Osteoblast (primary cell): ENCODE measurements around the gene BBS7. TPM values are rescaled to one million over a fixed set of nuclear protein-coding genes. Genes with fewer than 3 reads are reported as not detected.

Source experiments
- DNase-seq: peaks from one replicate; pipeline ENCODE4 v3.0.0; 2011; ENCODE audit warnings: low spot score, mixed read lengths; ENCODE audit not compliant: insufficient read length; ENCODE audit errors: missing footprints
- H2AFZ ChIP-seq: 2 replicates; pipeline ENCODE4 v1.6.0; 2011; ENCODE audit warnings: mild to moderate bottlenecking, low read length
- H3K27ac ChIP-seq: 2 replicates; pipeline ENCODE4 v1.5.1; 2011; ENCODE audit warnings: mild to moderate bottlenecking, low read depth, low read length, moderate library complexity
- H3K27me3 ChIP-seq: 2 replicates; pipeline ENCODE4 v1.6.0; 2012; ENCODE audit warnings: mild to moderate bottlenecking, control low read depth, inconsistent platforms, low read length, moderate library complexity; ENCODE audit not compliant: insufficient read depth
- H3K36me3 ChIP-seq: 2 replicates; pipeline ENCODE4 v1.5.1; 2011; ENCODE audit warnings: mild to moderate bottlenecking, low read length, control low read depth, moderate library complexity; ENCODE audit not compliant: insufficient read depth
- H3K4me1 ChIP-seq: 2 replicates; pipeline ENCODE4 v1.5.1; 2011; ENCODE audit warnings: mild to moderate bottlenecking, low read length, control low read depth, moderate library complexity; ENCODE audit not compliant: insufficient read depth
- H3K4me2 ChIP-seq: 2 replicates; pipeline ENCODE4 v1.6.0; 2011; ENCODE audit warnings: mild to moderate bottlenecking, low read length; ENCODE audit not compliant: insufficient read depth
- H3K4me3 ChIP-seq: fragments of 200-600 bp; sonication (generic); 3 replicates; pipeline ENCODE4 v1.5.1; 2012; ENCODE audit warnings: mild to moderate bottlenecking, low read length, inconsistent platforms; ENCODE audit not compliant: insufficient read depth
- H3K79me2 ChIP-seq: 2 replicates; pipeline ENCODE4 v1.6.0; 2012; ENCODE audit warnings: mild to moderate bottlenecking, low read length, control low read depth, inconsistent platforms; ENCODE audit not compliant: insufficient read depth
- H3K9me3 ChIP-seq: 2 replicates; pipeline ENCODE4 v1.5.1; 2011; ENCODE audit warnings: low read depth, low read length, control low read depth
- H4K20me1 ChIP-seq: 2 replicates; pipeline ENCODE4 v1.6.0; 2012; ENCODE audit warnings: mild to moderate bottlenecking, low read length, control low read depth; ENCODE audit not compliant: insufficient read depth
- total RNA-seq: library from RNA; depleted of rRNA; stranded (reverse); fragments of >200 nt; gene quantifications from 2 replicates; pipeline ENCODE4 v1.2.3, GENCODE V29; 2012
- TF ChIP-seq, protein P1 (sequence below): IDR thresholded peaks from 2 replicates; pipeline ENCODE4 v1.5.1; 2011; ENCODE audit warnings: mild to moderate bottlenecking, low read depth, low read length, moderate library complexity; ENCODE audit errors: extremely low read depth

BBS7 gene
- total RNA-seq, 1 donor, result 20.6 TPM

DNA sequence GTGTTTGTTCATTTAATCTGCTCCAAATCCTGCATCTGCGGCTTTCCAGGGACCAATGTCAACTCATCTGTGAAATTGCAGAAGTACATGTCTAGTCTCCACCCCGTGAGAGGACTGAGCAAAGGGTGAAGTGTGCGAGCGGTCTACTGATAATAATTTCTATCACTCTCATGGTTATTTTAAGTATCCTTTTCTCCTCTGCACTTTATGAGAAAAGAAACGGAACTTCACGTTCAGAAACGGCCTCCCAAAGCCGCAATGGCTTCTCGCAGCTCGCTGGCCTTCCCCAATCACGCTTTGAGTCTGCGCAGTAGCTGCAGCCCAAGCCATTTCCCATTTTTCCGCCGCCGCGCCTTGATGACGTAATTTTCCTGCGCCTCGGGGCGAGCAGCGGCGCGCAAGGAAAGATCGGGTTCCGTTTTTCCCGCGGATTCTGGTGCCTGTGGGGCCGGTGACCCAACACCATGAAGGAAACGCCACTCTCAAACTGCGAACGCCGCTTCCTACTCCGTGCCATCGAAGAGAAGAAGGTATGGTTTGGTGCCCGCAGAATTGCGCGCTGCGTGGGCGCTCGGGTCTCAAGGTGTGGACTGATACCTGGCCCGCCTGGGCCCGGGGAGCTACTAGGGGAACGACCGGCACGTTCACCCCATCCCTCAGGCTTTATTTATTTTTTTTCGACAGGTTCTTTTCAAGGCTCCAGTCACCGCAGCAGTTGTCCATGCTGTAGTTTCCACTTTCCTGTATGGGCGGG lies 69.1 kb downstream of the BBS7 start, which contains the start of gene EXOSC9:
TSS of gene EXOSC9 (plus strand) at position 363 of the 754 bp plus-strand sequence. CDS start at position 465, 102 bp downstream.
- peak within 1 kb of the TSS; percentile 96 for H3K27ac ChIP-seq
- TF ChIP-seq, protein P1, sequence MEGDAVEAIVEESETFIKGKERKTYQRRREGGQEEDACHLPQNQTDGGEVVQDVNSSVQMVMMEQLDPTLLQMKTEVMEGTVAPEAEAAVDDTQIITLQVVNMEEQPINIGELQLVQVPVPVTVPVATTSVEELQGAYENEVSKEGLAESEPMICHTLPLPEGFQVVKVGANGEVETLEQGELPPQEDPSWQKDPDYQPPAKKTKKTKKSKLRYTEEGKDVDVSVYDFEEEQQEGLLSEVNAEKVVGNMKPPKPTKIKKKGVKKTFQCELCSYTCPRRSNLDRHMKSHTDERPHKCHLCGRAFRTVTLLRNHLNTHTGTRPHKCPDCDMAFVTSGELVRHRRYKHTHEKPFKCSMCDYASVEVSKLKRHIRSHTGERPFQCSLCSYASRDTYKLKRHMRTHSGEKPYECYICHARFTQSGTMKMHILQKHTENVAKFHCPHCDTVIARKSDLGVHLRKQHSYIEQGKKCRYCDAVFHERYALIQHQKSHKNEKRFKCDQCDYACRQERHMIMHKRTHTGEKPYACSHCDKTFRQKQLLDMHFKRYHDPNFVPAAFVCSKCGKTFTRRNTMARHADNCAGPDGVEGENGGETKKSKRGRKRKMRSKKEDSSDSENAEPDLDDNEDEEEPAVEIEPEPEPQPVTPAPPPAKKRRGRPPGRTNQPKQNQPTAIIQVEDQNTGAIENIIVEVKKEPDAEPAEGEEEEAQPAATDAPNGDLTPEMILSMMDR, result no peak
- peaks cover 32% of the 10 kb centered on the region for H3K79me2 ChIP-seq
- peaks cover 37% of the 10 kb centered on the region for H3K36me3 ChIP-seq
- peak within 1 kb of the TSS; percentile 86 for H3K4me2 ChIP-seq
- H2AFZ ChIP-seq, result peak within 1 kb of the TSS; percentile 98
- H4K20me1 ChIP-seq, result no peaks in the 10 kb centered on the region
- no peaks in the 10 kb centered on the region for H3K9me3 ChIP-seq
- peak within 1 kb of the TSS; percentile 90 for H3K4me3 ChIP-seq
- no peaks in the 10 kb centered on the region for H3K27me3 ChIP-seq
- DNase-seq, result peak; percentile 92
- H3K4me1 ChIP-seq, result peaks cover 16% of the 10 kb centered on the region

DNA sequence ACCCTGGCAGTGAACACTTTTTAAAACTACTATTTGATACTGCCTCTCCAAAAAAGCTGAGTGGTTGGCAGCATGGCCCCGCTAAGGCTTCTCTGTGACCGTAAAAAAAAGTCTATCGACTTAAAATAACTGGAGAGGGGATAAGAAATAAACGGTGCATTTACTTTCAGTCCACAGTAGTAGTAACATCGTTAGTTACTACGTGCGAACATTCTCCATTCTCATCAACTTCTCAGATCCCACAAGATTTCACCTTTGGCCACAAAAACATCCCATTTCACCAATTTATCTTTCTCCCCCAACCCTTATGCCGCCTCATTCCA lies 69.7 kb downstream of the BBS7 start:
- H3K79me2 ChIP-seq, result peaks cover 32% of the 10 kb centered on the region

DNA sequence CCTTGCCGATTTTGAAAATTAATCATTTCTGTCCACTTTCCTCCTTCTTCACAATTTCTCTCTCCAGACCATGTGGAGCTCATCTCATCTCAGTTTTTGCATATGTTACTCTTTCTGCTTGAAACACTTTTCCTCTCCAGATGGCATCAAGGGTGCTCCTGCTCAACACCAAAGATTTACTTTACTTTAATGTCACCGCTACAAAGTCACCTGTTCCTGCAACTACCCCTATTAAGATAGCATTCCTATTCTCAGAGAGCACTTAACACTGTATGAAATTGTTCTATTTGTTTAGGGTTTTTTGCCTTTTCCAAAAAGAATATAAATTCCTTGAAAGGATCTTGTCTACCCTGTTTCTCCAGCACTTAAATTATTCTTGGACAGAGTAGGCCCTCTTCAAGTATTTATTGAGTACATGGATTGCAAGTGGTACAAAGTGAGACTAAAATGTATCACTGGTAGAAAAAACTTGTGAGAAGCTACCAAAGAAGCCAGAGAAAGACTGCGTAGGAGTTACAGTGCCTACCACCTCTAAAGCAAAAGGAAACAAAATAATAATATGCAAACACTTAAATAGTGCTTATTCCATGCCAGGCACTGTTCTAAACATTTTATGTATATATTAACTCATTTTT lies 70.3 kb downstream of the BBS7 start:
- DNase-seq, result no peak

More for the DNA sequence above, 69.7 kb downstream of the BBS7 start:
- Histone ChIP-seq H3K36me3 (peaks cover 32% of the 10 kb centered on the region), H3K27ac (peak overlapping the region; percentile 96), H3K4me1 (peaks cover 16% of the 10 kb centered on the region), H3K9me3 (no peaks in the 10 kb centered on the region), H3K27me3 (no peaks in the 10 kb centered on the region), H2AFZ (peak overlapping the region; percentile 98), H3K4me3 (peak overlapping the region; percentile 90), H3K4me2 (peak overlapping the region; percentile 86), H4K20me1 (no peaks in the 10 kb centered on the region)
- DNase-seq, result no peak
- TF ChIP-seq, protein P1, result no peak

More for the DNA sequence above, 70.3 kb downstream of the BBS7 start:
- peak overlapping the region; percentile 96 for H3K27ac ChIP-seq
- peak overlapping the region; percentile 98 for H2AFZ ChIP-seq
- H3K9me3 ChIP-seq, result no peaks in the 10 kb centered on the region
- H3K4me2 ChIP-seq, result peak overlapping the region; percentile 86
- no peak overlapping the region for H3K4me3 ChIP-seq
- H3K27me3 ChIP-seq, result no peaks in the 10 kb centered on the region
- H3K79me2 ChIP-seq, result peaks cover 32% of the 10 kb centered on the region
- peaks cover 26% of the 10 kb centered on the region for H3K36me3 ChIP-seq
- H3K4me1 ChIP-seq, result peaks cover 16% of the 10 kb centered on the region
- TF ChIP-seq, protein P1, result no peak
- H4K20me1 ChIP-seq, result no peaks in the 10 kb centered on the region
